H9 (cell line): ENCODE measurements around the gene EFS. TPM values are rescaled to one million over a fixed set of nuclear protein-coding genes. Genes with fewer than 3 reads are reported as not detected.

ENCODE experiments used
- DNase-seq: peaks from one replicate; pipeline ENCODE4 v3.0.0-alpha.2; 2017
- H2AFZ ChIP-seq: one replicate; pipeline ENCODE4 v1.6.1; 2013; ENCODE audit warnings: mild to moderate bottlenecking, low read length, control low read depth, moderate library complexity
- H2AK5ac ChIP-seq: 2 replicates; pipeline ENCODE4 v1.6.1; 2013; ENCODE audit warnings: low read length, control low read depth, mixed read lengths; ENCODE audit not compliant: insufficient read length
- H2BK120ac ChIP-seq: one replicate; pipeline ENCODE4 v1.6.1; 2013; ENCODE audit warnings: low read depth, mild to moderate bottlenecking, low read length, control low read depth, inconsistent platforms; ENCODE audit not compliant: poor library complexity, severe bottlenecking
- H2BK12ac ChIP-seq: 2 replicates; pipeline ENCODE4 v1.6.1; 2013; ENCODE audit warnings: low read length, control low read depth, mixed read lengths, low read depth; ENCODE audit not compliant: insufficient read length
- H2BK15ac ChIP-seq: 2 replicates; pipeline ENCODE4 v1.6.1; 2013; ENCODE audit warnings: low read depth, low read length, control low read depth
- H2BK20ac ChIP-seq: one replicate; pipeline ENCODE4 v1.6.1; 2013; ENCODE audit warnings: low read depth, mild to moderate bottlenecking, low read length, control low read depth, inconsistent platforms; ENCODE audit not compliant: poor library complexity, severe bottlenecking
- H2BK5ac ChIP-seq: 2 replicates; pipeline ENCODE4 v1.6.1; 2013; ENCODE audit warnings: low read length, control low read depth, mixed read lengths; ENCODE audit not compliant: insufficient read length
- H3K14ac ChIP-seq: 2 replicates; pipeline ENCODE4 v1.6.1; 2013; ENCODE audit warnings: low read length, control low read depth; ENCODE audit not compliant: insufficient read depth
- H3K18ac ChIP-seq: 2 replicates; pipeline ENCODE4 v1.6.1; 2013; ENCODE audit warnings: low read depth, mild to moderate bottlenecking, mixed read lengths, low read length, control low read depth; ENCODE audit not compliant: insufficient read length
- H3K23ac ChIP-seq: 2 replicates; pipeline ENCODE4 v1.6.1; 2013; ENCODE audit warnings: low read length, control low read depth, mixed read lengths, low read depth; ENCODE audit not compliant: insufficient read length
- H3K23me2 ChIP-seq: 2 replicates; pipeline ENCODE4 v1.6.1; 2013; ENCODE audit warnings: low read depth, mild to moderate bottlenecking, mixed read lengths, low read length, control low read depth; ENCODE audit not compliant: insufficient read length, poor library complexity, severe bottlenecking
- H3K27ac ChIP-seq: 2 replicates; pipeline ENCODE4 v1.5.1; 2013; ENCODE audit warnings: low read length, control low read depth, mixed read lengths, low read depth; ENCODE audit not compliant: insufficient read length
- H3K27me3 ChIP-seq: 2 replicates; pipeline ENCODE4 v1.6.1; 2013; ENCODE audit warnings: low read length, control low read depth, inconsistent platforms; ENCODE audit not compliant: insufficient read depth
- H3K4ac ChIP-seq: 2 replicates; pipeline ENCODE4 v1.6.1; 2013; ENCODE audit warnings: low read depth, mild to moderate bottlenecking, control low read depth, inconsistent platforms, low read length, moderate library complexity
- H3K4me1 ChIP-seq: 2 replicates; pipeline ENCODE4 v1.6.1; 2013; ENCODE audit warnings: low read length, control low read depth, inconsistent platforms; ENCODE audit not compliant: insufficient read depth
- H3K4me2 ChIP-seq: 2 replicates; pipeline ENCODE4 v1.6.1; 2013; ENCODE audit warnings: low read length, control low read depth, mixed read lengths; ENCODE audit not compliant: insufficient read length, insufficient read depth
- H3K56ac ChIP-seq: 2 replicates; pipeline ENCODE4 v1.6.1; 2013; ENCODE audit warnings: low read depth, mild to moderate bottlenecking, mixed read lengths, low read length, control low read depth; ENCODE audit not compliant: insufficient read length
- H3K79me1 ChIP-seq: 2 replicates; pipeline ENCODE4 v1.6.1; 2013; ENCODE audit warnings: low read depth, mild to moderate bottlenecking, moderate library complexity, low read length, control low read depth, inconsistent platforms; ENCODE audit not compliant: insufficient read depth, poor library complexity, severe bottlenecking
- H3K79me2 ChIP-seq: 2 replicates; pipeline ENCODE4 v1.6.1; 2013; ENCODE audit warnings: low read length, control low read depth, inconsistent platforms; ENCODE audit not compliant: insufficient read depth
- H3K9ac ChIP-seq: 2 replicates; pipeline ENCODE4 v1.6.1; 2013; ENCODE audit warnings: low read length, control low read depth, mixed read lengths; ENCODE audit not compliant: insufficient read length; ENCODE audit errors: extremely low read depth
- H3K9me3 ChIP-seq: one replicate; pipeline ENCODE4 v1.6.1; 2013; ENCODE audit warnings: low read depth, low read length, inconsistent platforms; ENCODE audit not compliant: control insufficient read depth
- H3T11ph ChIP-seq: one replicate; pipeline ENCODE4 v1.6.1; 2013; ENCODE audit warnings: mild to moderate bottlenecking, low read length, control low read depth, inconsistent platforms
- H4K20me1 ChIP-seq: one replicate; pipeline ENCODE4 v1.6.1; 2013; ENCODE audit not compliant: control insufficient read depth, insufficient read length, insufficient read depth
- H4K5ac ChIP-seq: 2 replicates; pipeline ENCODE4 v1.6.1; 2013; ENCODE audit warnings: low read depth, mild to moderate bottlenecking, mixed read lengths, low read length, control low read depth; ENCODE audit not compliant: insufficient read length
- H4K8ac ChIP-seq: replicated peaks from 2 replicates; pipeline ENCODE4 v1.6.1; 2013; ENCODE audit warnings: low read length, control low read depth, mixed read lengths, low read depth; ENCODE audit not compliant: insufficient read length
- H4K91ac ChIP-seq: 2 replicates; pipeline ENCODE4 v1.6.1; 2013; ENCODE audit warnings: low read depth, mild to moderate bottlenecking, moderate library complexity, mixed read lengths, low read length, control low read depth; ENCODE audit not compliant: insufficient read length
- H3K27ac Mint-ChIP-seq, 3 experiments: 2 replicates in 2 of 3; 3 replicates in 1 of 3; pipeline ENCODE4 v1.8.0; 2020 to 2021; ENCODE audit warnings: mixed read lengths in 3 of 3, mild to moderate bottlenecking in 1 of 3, moderate library complexity in 1 of 3
- H3K27me3 Mint-ChIP-seq: 2 replicates; pipeline ENCODE4 v1.8.0; 2021; ENCODE audit warnings: low read depth, mild to moderate bottlenecking, moderate library complexity, mixed read lengths
- H3K36me3 Mint-ChIP-seq, 3 experiments: 2 replicates in 2 of 3; 3 replicates in 1 of 3; pipeline ENCODE4 v1.8.0; 2020 to 2021; ENCODE audit warnings: low read depth in 3 of 3, mixed read lengths in 3 of 3; ENCODE audit not compliant: insufficient read depth in 1 of 3
- H3K4me1 Mint-ChIP-seq, 2 experiments: 2 replicates each; pipeline ENCODE4 v1.8.0; 2020; ENCODE audit warnings: mixed read lengths in 2 of 2
- H3K4me3 Mint-ChIP-seq, 2 experiments: 2 replicates in 1 of 2; 3 replicates in 1 of 2; pipeline ENCODE4 v1.8.0; 2020 to 2021; ENCODE audit warnings: mild to moderate bottlenecking in 2 of 2, mixed read lengths in 2 of 2, moderate library complexity in 1 of 2
- H3K9me3 Mint-ChIP-seq, 2 experiments: 2 replicates in 1 of 2; 3 replicates in 1 of 2; pipeline ENCODE4 v1.8.0; 2020; ENCODE audit warnings: mild to moderate bottlenecking in 2 of 2, mixed read lengths in 2 of 2, moderate library complexity in 1 of 2
- CTCF ChIP-seq: fragments of 200-600 bp; sonication (generic); conservative IDR thresholded peaks from 3 replicates; pipeline ENCODE4 v1.8.0; 2021; ENCODE audit warnings: antibody characterized with exemption, mild to moderate bottlenecking
- WGBS: extraction: QIAGEN DNeasy Blood & Tissue Kit; methylation state at CpG from one replicate; pipeline ENCODE4 v1.1.7; 2013; ENCODE audit warnings: missing lambda C conversion rate, low lambda C conversion rate, mixed read lengths; ENCODE audit not compliant: insufficient read length; ENCODE audit errors: extremely low coverage; 5-methylcytosine and 5-hydroxymethylcytosine counted together
- total RNA-seq: library from RNA; stranded (reverse); gene quantifications from 2 replicates; pipeline ENCODE4 v1.2.1, GENCODE V29; 2021

EFS gene
- total RNA-seq, 1 experiment from 2014 or later, result 32.1 TPM

GRCh38 chr14:23377198-23377550, 12.2 kb upstream of the EFS start:
- Histone ChIP-seq H3K4me2 (no peak overlapping the region), H3K27me3 (no peaks in the 10 kb centered on the region; the same call in 1 of the 2 replicates), H3K9ac (no peak overlapping the region), H3K79me2 (no peaks in the 10 kb centered on the region), H3K23ac (no peak overlapping the region), H3K79me1 (no peaks in the 10 kb centered on the region), H4K5ac (no peak overlapping the region), H3K9me3 (no peaks in the 10 kb centered on the region), H2BK120ac (no peak overlapping the region), H3K4ac (no peak overlapping the region), H3K14ac (no peak overlapping the region), H2BK5ac (no peak overlapping the region), H3K4me1 (no peaks in the 10 kb centered on the region), H3K56ac (no peak overlapping the region), H4K91ac (no peak overlapping the region), H2BK15ac (no peak overlapping the region), H2AFZ (no peak overlapping the region), H4K20me1 (no peaks in the 10 kb centered on the region), H2BK12ac (no peak overlapping the region), H3K23me2 (no peaks in the 10 kb centered on the region), H4K8ac (no peak overlapping the region), H3K27ac (no peak overlapping the region), H3K18ac (no peak overlapping the region), H2AK5ac (no peak overlapping the region), H3T11ph (no peak overlapping the region), H2BK20ac (no peak overlapping the region)
- H3K4me3 Mint-ChIP-seq, result no peak overlapping the region; a peak in 2 of 5 replicates
- H3K27ac Mint-ChIP-seq, result no peak overlapping the region
- no peak for TF ChIP-seq CTCF
- no peak for DNase-seq
- no CpG with 5 or more reads among the region's 11 CpGs for WGBS
- H3K36me3 Mint-ChIP-seq, result no peaks in the 10 kb centered on the region
- peaks cover 9 to 22% of the 10 kb centered on the region in 2 experiments for H3K4me1 Mint-ChIP-seq
- peaks cover 78% of the 10 kb centered on the region for H3K27me3 Mint-ChIP-seq
- H3K9me3 Mint-ChIP-seq, result no peaks in the 10 kb centered on the region
